GM12873 (cell line): Measurements from ENCODE around the gene ADAM33.

ENCODE experiments used
- CTCF ChIP-seq: IDR thresholded peaks from 2 replicates; pipeline ENCODE4 v1.5.1; 2012; ENCODE audit warnings: low read depth, mild to moderate bottlenecking, moderate library complexity, low read length, control low read depth; ENCODE audit not compliant: insufficient read depth; ENCODE audit errors: missing control alignments

Gene ADAM33

GRCh38 chr20:3632311-3633004 is 49.4 kb downstream of the ADAM33 start:
- TF ChIP-seq CTCF, result no peak

GRCh38 chr20:3631534-3631933 is 50.3 kb downstream of the ADAM33 start:
- TF ChIP-seq CTCF, result no peak

GRCh38 chr20:3630429-3630828 is 51.4 kb downstream of the ADAM33 start:
- no peak for TF ChIP-seq CTCF

GRCh38 chr20:3629893-3630292 is 51.9 kb downstream of the ADAM33 start:
- no peak for TF ChIP-seq CTCF

- no peak for TF ChIP-seq CTCF
These were observed 53.1 kb downstream of the ADAM33 start for GRCh38 chr20:3628502-3629314.

- TF ChIP-seq CTCF, result no peak
These were observed 54.3 kb downstream of the ADAM33 start for GRCh38 chr20:3627476-3627875.

- TF ChIP-seq CTCF, result no peak
These were observed 59.4 kb downstream of the ADAM33 start for GRCh38 chr20:3622406-3622805.
